Psoas muscle (tissue), 8 donors: Measurements from ENCODE around the gene BIVM. TPM values are rescaled to one million over a fixed set of nuclear protein-coding genes. Genes with fewer than 3 reads are reported as not detected.

Experiments used
- ATAC-seq, 4 donors: fragments of 200-7000 bp; cut with Tn5 transposase; one replicate each; pipeline ENCODE4 v1.9.1; 2020; ENCODE audit warnings: moderate library complexity in 3 of 4, mild to moderate bottlenecking in 2 of 4
- DNase-seq, 2 donors: peaks; one replicate each; pipeline ENCODE4 v3.0.0-alpha.2; 2020
- H3K27ac ChIP-seq: fragments of 200-600 bp; one replicate; pipeline ENCODE4 v1.8.0; 2022
- H3K27me3 ChIP-seq, 3 donors: fragments of 200-600 bp in 1 of 3; one replicate each; pipeline versions ENCODE4 v1.6.1 to v1.8.0; 2013 to 2022; ENCODE audit warnings: low read length in 2 of 3, mild to moderate bottlenecking in 2 of 3, moderate library complexity in 1 of 3; ENCODE audit not compliant: insufficient read depth in 3 of 3
- H3K36me3 ChIP-seq, 2 donors: fragments of 200-600 bp in 1 of 2; one replicate each; pipeline versions ENCODE4 v1.6.1 to v1.8.0; 2013 to 2022; ENCODE audit warnings: low read depth in 1 of 2, mild to moderate bottlenecking in 1 of 2, moderate library complexity in 1 of 2; ENCODE audit not compliant: insufficient read depth in 1 of 2
- H3K4me1 ChIP-seq: fragments of 200-600 bp; one replicate; pipeline ENCODE4 v1.8.0; 2022
- H3K4me3 ChIP-seq: fragments of 200-600 bp; one replicate; pipeline ENCODE4 v1.8.0; 2022; ENCODE audit warnings: mild to moderate bottlenecking
- H3K9me3 ChIP-seq: fragments of 200-600 bp; one replicate; pipeline ENCODE4 v1.8.0; 2022
- CTCF ChIP-seq: fragments of 200-600 bp; IDR thresholded peaks from one replicate; pipeline ENCODE4 v1.8.0; 2022; ENCODE audit warnings: antibody characterized with exemption
- WGBS, 3 donors: extraction: QIAGEN DNeasy Blood & Tissue Kit; methylation state at CpG; one replicate each; pipeline versions ENCODE4 v1.1.6 to v1.1.7; 2013; 5-methylcytosine and 5-hydroxymethylcytosine counted together
- intact Hi-C, 2 donors: fragments of 100-400 bp; cut with DNase I; formaldehyde crosslinking; loops; one replicate each; pipeline versions ENCODE4 v1.11.0 to v1.14.2; 2022
- polyA plus RNA-seq, 3 donors: library from polyadenylated mRNA; stranded (reverse); fragments of 200-250 nt; gene quantifications; one replicate each; pipeline ENCODE4 v1.2.3, GENCODE V29; 2013
- total RNA-seq, 4 donors: library from RNA; stranded (reverse); fragmentation: NEBNext Ultra II Directional in 2 of 4; extraction: Animal tissue kit (Norgen Biotek cat#: 25700) in 2 of 4; gene quantifications; one replicate each; pipeline versions ENCODE4 v1.2.1 to v1.2.4, GENCODE V29; 2021 to 2023
- donor health status: healthy with polysubstance abuse.
- donor health status: DM: no; HTN: no; CAD: no; lungs with moderate emphysema.
- donor health status: Bipolar disorder and iron deficiency.
- donor health status: healthy.
- donor health status: DM: yes; HTN: yes; CAD: no.
- donor health status: DM: no; HTN: no; CAD: no.
- donor health status: DM: no; HTN: no; CAD: no.
- donor health status: DM: yes; HTN: yes; CAD: no.

The BIVM gene
- total and polyA plus RNA-seq, 7 donors, result 7.9 to 24.6 (median 17.2) TPM

- no peak for ATAC-seq
- WGBS, 3 donors, result 93 to 100% (median 97%) methylated on average over 1 of the region's 1 CpG
- intact Hi-C loops, result no loop called here
- Histone ChIP-seq H3K4me1 (no peaks in the 10 kb centered on the region), H3K27ac (no peak overlapping the region), H3K4me3 (no peak overlapping the region), H3K27me3 (no peaks in the 10 kb centered on the region), H3K9me3 (no peaks in the 10 kb centered on the region), H3K36me3 (peaks cover 0 to 10% of the 10 kb centered on the region in 2 donors)
- no peak for TF ChIP-seq CTCF
- DNase-seq, result no peak
Measured at GRCh38 chr13:102781591-102781990, 17.3 kb upstream of the BIVM start.

GRCh38 chr13:102784483-102784882 is 14.4 kb upstream of the BIVM start:
- DNase-seq (no peak), ATAC-seq (no peak)
- Histone ChIP-seq H3K4me1 (no peaks in the 10 kb centered on the region), H3K4me3 (no peak overlapping the region), H3K27me3 (no peaks in the 10 kb centered on the region), H3K9me3 (no peaks in the 10 kb centered on the region), H3K27ac (no peak overlapping the region), H3K36me3 (peaks cover 0 to 34% of the 10 kb centered on the region in 2 donors)
- WGBS, 3 donors, result 86 to 96% (median 91%) methylated on average over 3 of the region's 3 CpGs
- TF ChIP-seq CTCF, result no peak
- intact Hi-C loops, result no loop called here

- intact Hi-C loops, result no loop called here
- TF ChIP-seq CTCF, result no peak
- no peak for DNase-seq
- no peak overlapping the region for H3K27ac ChIP-seq
- no peaks in the 10 kb centered on the region for H3K27me3 ChIP-seq
- H3K4me3 ChIP-seq, result no peak overlapping the region
- no peaks in the 10 kb centered on the region for H3K9me3 ChIP-seq
- WGBS, 3 donors, result 95 to 97% (median 96%) methylated on average over 8 of the region's 8 CpGs
- no peaks in the 10 kb centered on the region for H3K4me1 ChIP-seq
- no peak for ATAC-seq
- H3K36me3 ChIP-seq, result peaks cover 0 to 52% of the 10 kb centered on the region in 2 donors
Measured at GRCh38 chr13:102788683-102789082, 10.2 kb upstream of the BIVM start.

- 57 to 79% (median 61%) methylated on average over 1 of the region's 1 CpG for whole genome bisulfite sequencing, 3 donors
- no peak for DNase-seq
- intact Hi-C loops, result no loop called here
- ATAC-seq, result no peak
- Histone ChIP-seq H3K9me3 (no peaks in the 10 kb centered on the region), H3K4me1 (no peaks in the 10 kb centered on the region), H3K36me3 (peaks cover 0 to 38% of the 10 kb centered on the region in 2 donors), H3K27me3 (no peaks in the 10 kb centered on the region), H3K4me3 (no peak overlapping the region), H3K27ac (no peak overlapping the region)
- TF ChIP-seq CTCF, result no peak
Measured at GRCh38 chr13:102792396-102792795, 6.5 kb upstream of the BIVM start.

GRCh38 chr13:102793611-102794355 is 5.1 kb upstream of the BIVM start:
- intact Hi-C loops, result no loop called here
- Histone ChIP-seq H3K4me1 (peaks cover 6% of the 10 kb centered on the region), H3K4me3 (no peak overlapping the region), H3K27ac (no peak overlapping the region), H3K36me3 (peaks cover 0 to 25% of the 10 kb centered on the region in 2 donors), H3K27me3 (no peaks in the 10 kb centered on the region), H3K9me3 (no peaks in the 10 kb centered on the region)
- ATAC-seq (no peak), DNase-seq (no peak)
- 83 to 86% (median 85%) methylated on average over 9 of the region's 9 CpGs for WGBS, 3 donors
- TF ChIP-seq CTCF, result no peak
